HCT116 (cell line): ENCODE measurements around the gene TENT4A. TPM values are rescaled to one million over a fixed set of nuclear protein-coding genes. Genes with fewer than 3 reads are reported as not detected.

ENCODE experiments used
- ATAC-seq: fragments of 200-7000 bp; cut with Tn5 transposase; 2 replicates; pipeline ENCODE4 v1.9.1; 2020; ENCODE audit warnings: mild to moderate bottlenecking, moderate library complexity
- BruUV-seq: library from RNA; stranded (reverse); fragments of 400-500 nt; replicated peaks from 2 replicates; lab custom pipeline; 2021; lab: Mats Ljungman, UMichigan
- CTCF ChIA-PET: fragments of 300-600 bp; sonication (Branson Sonifier 250); formaldehyde crosslinking; loops from one replicate; lab custom pipeline; 2021; ENCODE audit warnings: antibody characterized with exemption; lab: Charles Lee
- POLR2A ChIA-PET: fragments of 300-600, 350-600 bp; sonication (Branson Sonifier 250); formaldehyde crosslinking; loops from one replicate; lab custom pipeline; 2021; ENCODE audit warnings: antibody characterized with exemption; lab: Charles Lee
- RAD21 ChIA-PET, 2 experiments: fragments of 300-600 bp; sonication (Branson Sonifier 250); formaldehyde crosslinking; loops; one replicate each; lab custom pipeline; 2023; ENCODE audit warnings: low total read pairs in 2 of 2; ENCODE audit not compliant: uncharacterized antibody in 2 of 2, unreplicated experiment in 2 of 2, low non-redundant PET in 1 of 2; lab: Charles Lee
- DNase-seq: peaks from one replicate; pipeline ENCODE4 v3.0.0-alpha.2; 2010; ENCODE audit warnings: low read depth, low spot score
- H2AFZ ChIP-seq: fragments of 200-600 bp; shearing (Covaris generic), sonication (generic); 2 replicates; pipeline ENCODE4 v1.6.1; 2017; ENCODE audit warnings: low read depth, mixed run types, mixed read lengths, antibody characterized with exemption, low read length; ENCODE audit not compliant: poor library complexity, severe bottlenecking
- H3K27ac ChIP-seq: 2 replicates; pipeline ENCODE4 v1.5.1; 2012; ENCODE audit warnings: low read depth, low read length
- H3K27me3 ChIP-seq: fragments of 200-600 bp; sonication (generic); 2 replicates; pipeline ENCODE4 v1.6.1; 2016; ENCODE audit warnings: mixed run types, low read length, mixed read lengths; ENCODE audit not compliant: insufficient read depth
- H3K36me3 ChIP-seq, 2 experiments: fragments of 200-500 bp in 1 of 2; fragments of 200-600 bp in 1 of 2; sonication (Bioruptor generic) in 1 of 2; sonication (generic) in 1 of 2; 2 replicates each; pipeline versions ENCODE4 v1.5.1 to v1.6.1; 2014 to 2016; ENCODE audit warnings: low read length in 2 of 2, inconsistent platforms in 1 of 2, mixed read lengths in 1 of 2, mixed run types in 1 of 2; ENCODE audit not compliant: insufficient read depth in 2 of 2, control insufficient read depth in 1 of 2
- H3K4me1 ChIP-seq, 2 experiments: fragments of 200-600 bp in 1 of 2; sonication (generic) in 1 of 2; 2 replicates each; pipeline versions ENCODE4 v1.5.1 to v1.6.1; 2012 to 2017; ENCODE audit warnings: low read length in 2 of 2, inconsistent platforms in 1 of 2, mild to moderate bottlenecking in 1 of 2, mixed read lengths in 1 of 2, mixed run types in 1 of 2, moderate library complexity in 1 of 2; ENCODE audit not compliant: insufficient read depth in 2 of 2, control insufficient read depth in 1 of 2
- H3K4me2 ChIP-seq: fragments of 200-600 bp; sonication (generic); 2 replicates; pipeline ENCODE4 v1.6.1; 2017; ENCODE audit warnings: mixed run types, low read length, mixed read lengths
- H3K4me3 ChIP-seq, 2 experiments: fragments of 200-600 bp in 1 of 2; sonication (generic) in 1 of 2; replicated peaks in 1 of 2; 2 replicates each; pipeline ENCODE4 v1.5.1; 2011 to 2016; ENCODE audit warnings: low read length in 2 of 2, control low read depth in 1 of 2, low read depth in 1 of 2, mild to moderate bottlenecking in 1 of 2, mixed read lengths in 1 of 2, mixed run types in 1 of 2
- H3K79me2 ChIP-seq: fragments of 200-600 bp; sonication (generic); 2 replicates; pipeline ENCODE4 v1.6.1; 2017; ENCODE audit warnings: mild to moderate bottlenecking, mixed run types, low read length, moderate library complexity, mixed read lengths; ENCODE audit not compliant: insufficient read depth
- H3K9ac ChIP-seq: fragments of 200-600 bp; sonication (generic); 2 replicates; pipeline ENCODE4 v1.6.1; 2016; ENCODE audit warnings: low read length, mixed read lengths
- H3K9me2 ChIP-seq: fragments of 200-600 bp; sonication (generic), shearing (Covaris generic); 2 replicates; pipeline ENCODE4 v1.6.1; 2017; ENCODE audit warnings: mixed run types, mild to moderate bottlenecking, moderate library complexity; ENCODE audit not compliant: insufficient read depth
- H3K9me3 ChIP-seq, 2 experiments: fragments of 200-500 bp in 1 of 2; fragments of 200-600 bp in 1 of 2; sonication (Bioruptor generic) in 1 of 2; sonication (generic) in 1 of 2; 2 replicates each; pipeline ENCODE4 v1.6.1; 2014 to 2017; ENCODE audit warnings: low read length in 2 of 2, mixed read lengths in 2 of 2, inconsistent platforms in 1 of 2, low read depth in 1 of 2, mild to moderate bottlenecking in 1 of 2, mixed run types in 1 of 2, moderate library complexity in 1 of 2; ENCODE audit not compliant: control insufficient read depth in 1 of 2, insufficient read depth in 1 of 2
- H4K20me1 ChIP-seq: fragments of 200-600 bp; sonication (generic), shearing (Covaris generic); 2 replicates; pipeline ENCODE4 v1.6.1; 2017; ENCODE audit warnings: mixed run types, mild to moderate bottlenecking, moderate library complexity; ENCODE audit not compliant: insufficient read depth
- CBX3 ChIP-seq: IDR thresholded peaks from 2 replicates; pipeline ENCODE4 v1.6.1; 2012; ENCODE audit warnings: low read depth
- CEBPB ChIP-seq: IDR thresholded peaks from 2 replicates; pipeline ENCODE4 v1.6.1; 2012; ENCODE audit warnings: low read depth
- CTCF ChIP-seq, 3 experiments: fragments of 200-600 bp in 1 of 3; sonication (generic) in 1 of 3; IDR thresholded peaks in 2 of 3; conservative IDR thresholded peaks in 1 of 3; 2 replicates each; pipeline ENCODE4 v1.5.1; 2012 to 2017; ENCODE audit warnings: low read depth in 2 of 3, low read length in 2 of 3, antibody characterized with exemption in 1 of 3, borderline replicate concordance in 1 of 3, control low read depth in 1 of 3, mild to moderate bottlenecking in 1 of 3, mixed read lengths in 1 of 3, mixed run types in 1 of 3, moderate library complexity in 1 of 3; ENCODE audit not compliant: insufficient read depth in 1 of 3
- EGR1 ChIP-seq: IDR thresholded peaks from 2 replicates; pipeline ENCODE4 v1.6.1; 2012; ENCODE audit warnings: low read depth
- ELF1 ChIP-seq: IDR thresholded peaks from 2 replicates; pipeline ENCODE4 v1.6.1; 2012; ENCODE audit warnings: low read depth, borderline replicate concordance
- EZH2 ChIP-seq: fragments of 200-600 bp; sonication (generic); IDR thresholded peaks from 2 replicates; pipeline ENCODE4 v1.6.1; 2017; ENCODE audit warnings: antibody characterized with exemption, mixed run types
- POLR2AphosphoS5 ChIP-seq: IDR thresholded peaks from 2 replicates; pipeline ENCODE4 v1.6.1; 2011; ENCODE audit warnings: mild to moderate bottlenecking, low read depth, low read length, moderate library complexity
- REST ChIP-seq: IDR thresholded peaks from 2 replicates; pipeline ENCODE4 v1.6.1; 2012; ENCODE audit warnings: low read depth
- SIN3A ChIP-seq: IDR thresholded peaks from 2 replicates; pipeline ENCODE4 v1.6.1; 2012; ENCODE audit warnings: low read depth
- SP1 ChIP-seq: IDR thresholded peaks from 2 replicates; pipeline ENCODE4 v1.6.1; 2012; ENCODE audit warnings: low read depth
- YY1 ChIP-seq: IDR thresholded peaks from 2 replicates; pipeline ENCODE4 v1.6.1; 2011; ENCODE audit warnings: low read length, low read depth, moderate library complexity, mild to moderate bottlenecking; ENCODE audit not compliant: insufficient replicate concordance; ENCODE audit errors: extremely low read depth
- intact Hi-C: fragments of 100-400 bp; cut with micrococcal nuclease; formaldehyde crosslinking; loops from 2 replicates; pipeline ENCODE4 v1.10.0; 2022
- total RNA-seq: library from RNA; stranded (reverse); gene quantifications from one replicate; pipeline ENCODE4 v1.2.1, GENCODE V29; 2021; ENCODE audit not compliant: unreplicated experiment

Gene TENT4A
- total RNA-seq, 1 experiment from 2014 or later: 39.8 TPM

- no peak overlapping the region for H3K4me2 ChIP-seq
- no peak overlapping the region for H3K9ac ChIP-seq
- no peaks in the 10 kb centered on the region for H3K79me2 ChIP-seq
- no peak overlapping the region for H2AFZ ChIP-seq
- no peak overlapping the region for H3K4me3 ChIP-seq
- BruUV-seq: no TSS peak
- H3K27ac ChIP-seq: no peak overlapping the region
- H3K4me1 ChIP-seq: no peaks in the 10 kb centered on the region
- no peaks in the 10 kb centered on the region for H3K36me3 ChIP-seq
- ChIA-PET POLR2A (no interaction called here), RAD21 (no interaction called here), CTCF (no interaction called here)
- DNase-seq (no peak), ATAC-seq (no peak)
- H3K9me3 ChIP-seq: no peaks in the 10 kb centered on the region
- no peaks in the 10 kb centered on the region for H3K9me2 ChIP-seq
- no peaks in the 10 kb centered on the region for H3K27me3 ChIP-seq
- no peaks in the 10 kb centered on the region for H4K20me1 ChIP-seq
- no peak for TF ChIP-seq SIN3A
- TF ChIP-seq YY1: no peak
- no peak for TF ChIP-seq CTCF (IDR thresholded peaks at IDR 0.05 in 2 of 3, conservative IDR thresholded peaks at IDR 0.05 in 1 of 3; ENCODE audit: borderline replicate concordance in 1 of 3, insufficient read depth in 1 of 3, low read depth in 2 of 3, low read length in 2 of 3)
- no peak for TF ChIP-seq ELF1
- TF ChIP-seq SP1: no peak
- TF ChIP-seq REST: no peak
- no peak for TF ChIP-seq POLR2AphosphoS5
- TF ChIP-seq EGR1: no peak
- no peak for TF ChIP-seq CBX3
- no peak for TF ChIP-seq EZH2
- TF ChIP-seq CEBPB: no peak
- intact Hi-C loops: no loop called here
Measured at GRCh38 chr5:6784481-6784880, 71.2 kb downstream of the TENT4A start.
